ENCODE measurements around the gene LARGE1.

- TF ChIP-seq POLR2A (IDR thresholded peaks at IDR 0.05) (no peak), CTCF (IDR thresholded peaks at IDR 0.05) (no peak)
These were observed 648.1 kb downstream of the LARGE1 start for GRCh38 chr22:33272180-33272579.
